ENCODE data around the gene CCR7. TPM values are rescaled to one million over a fixed set of nuclear protein-coding genes. Genes with fewer than 3 reads are reported as not detected.
A peak's percentile ranks its signal among the peaks of the same experiment; 100 is the strongest.
"Not testable (repeated sequence)": the region's sequence is repeated elsewhere in the genome, so short reads cannot be mapped to it uniquely, and the experiment has no call there.

CCR7 gene
- total and polyA plus RNA-seq, 2 experiments from 2014 or later = 0.68 TPM; not detected in 1

DNA sequence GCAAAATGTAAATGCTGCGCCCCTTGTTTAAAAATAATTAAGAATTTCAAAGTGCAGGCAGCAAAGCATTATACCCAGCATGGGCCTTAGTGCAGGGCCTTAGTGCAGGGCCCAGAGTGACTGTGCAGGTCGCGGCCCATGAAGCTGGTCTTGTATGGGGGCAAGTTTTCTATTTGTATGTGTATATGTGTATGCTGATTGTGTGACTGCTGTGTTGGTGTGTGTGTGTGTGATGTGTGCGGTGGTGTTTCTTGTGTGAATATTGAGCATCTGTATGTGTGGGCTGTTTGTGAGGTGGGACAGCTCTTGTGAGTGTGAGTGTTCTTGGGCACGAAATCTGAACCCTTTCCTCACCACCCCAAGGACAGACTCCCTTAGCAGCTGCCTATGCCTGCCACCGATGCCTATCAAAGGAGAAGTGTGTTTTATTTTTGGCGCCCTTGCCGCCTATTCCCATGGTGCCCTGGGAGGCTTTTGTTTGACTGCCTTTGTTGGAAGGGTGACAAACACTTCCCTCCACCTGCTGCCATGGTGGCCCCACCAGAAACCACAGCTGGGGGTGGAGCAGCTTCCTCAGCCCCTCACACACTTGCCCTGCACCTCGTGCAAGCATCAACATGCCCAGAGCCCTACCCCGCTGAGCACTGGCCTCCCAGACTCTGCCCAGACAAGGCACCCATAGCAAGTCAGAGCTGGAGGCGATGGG lies 18.0 kb downstream of the CCR7 start:
- H3K4me1 ChIP-seq (ENCODE audit: insufficient read depth) = peaks cover 52% of the 10 kb centered on the region
- in situ Hi-C loops (cut with MboI) = no loop called here
- no peak overlapping the region for H2AFZ ChIP-seq
- WGBS, 2 experiments (ENCODE audit: low coverage in 1 of 2, low lambda C conversion rate in 2 of 2, missing lambda C conversion rate in 2 of 2) = 91 to 97% methylated on average over 11 of the region's 11 CpGs
- no peak overlapping the region for H3K27ac ChIP-seq
- peaks cover 44% of the 10 kb centered on the region for H3F3A ChIP-seq (ENCODE audit: insufficient read depth)
- H3K4me3 ChIP-seq = no peak overlapping the region
- no peaks in the 10 kb centered on the region for H3K9me2 ChIP-seq (ENCODE audit: insufficient read depth)
- no peaks in the 10 kb centered on the region for H3K27me3 ChIP-seq (replicated peaks; ENCODE audit: insufficient read depth)
- no peaks in the 10 kb centered on the region for H3K79me2 ChIP-seq (ENCODE audit: insufficient read depth)
- peak overlapping the region; percentile 96; the same call in 1 of the 2 replicates for H3K9ac ChIP-seq
- no peak for TF ChIP-seq EZH2 (IDR thresholded peaks at IDR 0.05; ENCODE audit: insufficient read depth, poor library complexity, severe bottlenecking)
- no peak for TF ChIP-seq EZH2phosphoT487 (IDR thresholded peaks at IDR 0.05; ENCODE audit: insufficient read depth, low read depth)
- DNase-seq = no peak
- no peak overlapping the region for H3K4me2 ChIP-seq (ENCODE audit: unreplicated experiment)
- H3K9me3 ChIP-seq (ENCODE audit: low read depth) = no peaks in the 10 kb centered on the region
- no peaks in the 10 kb centered on the region for H3K36me3 ChIP-seq (ENCODE audit: low read depth)
- H4K20me1 ChIP-seq (ENCODE audit: insufficient read depth) = no peaks in the 10 kb centered on the region

DNA sequence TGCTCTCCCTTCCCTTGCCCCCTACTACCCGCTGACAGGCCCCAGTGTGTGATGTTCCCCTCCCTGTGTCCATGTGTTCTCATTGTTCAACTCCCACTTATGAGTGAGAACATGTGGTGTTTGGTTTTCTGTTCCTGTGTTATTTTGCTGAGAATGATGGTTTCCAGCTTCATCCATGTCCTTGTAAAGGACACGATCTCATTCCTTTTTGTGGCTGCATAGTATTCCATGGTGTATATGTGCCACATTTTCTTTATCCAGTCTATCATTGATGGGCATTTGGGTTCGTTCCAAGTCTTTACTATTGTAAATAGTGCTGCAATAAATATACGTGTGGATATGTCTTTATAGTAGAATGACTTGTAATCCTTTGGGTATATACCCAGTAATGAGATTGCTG lies 18.8 kb downstream of the CCR7 start:
- DNase-seq; H3K9me3 ChIP-seq (ENCODE audit: low read depth); H3K4me2 ChIP-seq (ENCODE audit: unreplicated experiment); H3K9ac ChIP-seq; in situ Hi-C loops (cut with MboI); H3K27me3 ChIP-seq (replicated peaks; ENCODE audit: insufficient read depth); H3K36me3 ChIP-seq (ENCODE audit: low read depth); H3K4me3 ChIP-seq; H3K27ac ChIP-seq; H3K79me2 ChIP-seq (ENCODE audit: insufficient read depth); H4K20me1 ChIP-seq (ENCODE audit: insufficient read depth); H3K9me2 ChIP-seq (ENCODE audit: insufficient read depth); H2AFZ ChIP-seq: not testable (repeated sequence)
- Histone ChIP-seq H3K4me1 (ENCODE audit: insufficient read depth) (peaks cover 54% of the 10 kb centered on the region), H3F3A (ENCODE audit: insufficient read depth) (peaks cover 41% of the 10 kb centered on the region)
- 83 to 85% methylated on average over 4 of the region's 4 CpGs for WGBS, 2 experiments (ENCODE audit: low coverage in 1 of 2, low lambda C conversion rate in 2 of 2, missing lambda C conversion rate in 2 of 2)

DNA sequence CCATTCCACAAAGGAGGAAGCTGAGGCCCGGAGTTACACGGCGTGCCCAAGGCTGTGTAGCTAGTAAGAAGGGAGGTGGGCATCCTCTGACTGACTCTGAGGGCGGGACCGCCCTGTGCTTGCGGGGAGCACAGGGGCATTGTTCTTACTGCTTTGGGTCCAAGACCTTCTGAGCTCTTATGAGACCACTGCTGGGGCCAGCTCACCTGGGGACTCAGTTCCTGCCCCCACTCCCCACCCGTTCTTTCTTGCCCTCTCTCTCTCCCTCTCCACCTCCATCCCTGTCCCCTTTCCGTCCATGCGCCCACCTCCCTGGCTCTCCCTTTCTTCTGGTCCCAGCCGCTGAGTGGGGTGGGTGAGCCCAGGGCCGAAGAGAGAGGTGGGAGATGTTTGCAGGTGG lies 19.6 kb downstream of the CCR7 start:
- Histone ChIP-seq H3K9ac (no peak overlapping the region), H3K79me2 (ENCODE audit: insufficient read depth) (no peaks in the 10 kb centered on the region), H3K27ac (no peak overlapping the region), H4K20me1 (ENCODE audit: insufficient read depth) (no peaks in the 10 kb centered on the region), H3K27me3 (replicated peaks; ENCODE audit: insufficient read depth) (no peaks in the 10 kb centered on the region), H3K4me2 (ENCODE audit: unreplicated experiment) (no peak overlapping the region), H3F3A (ENCODE audit: insufficient read depth) (peaks cover 35% of the 10 kb centered on the region), H3K9me3 (ENCODE audit: low read depth) (no peaks in the 10 kb centered on the region), H2AFZ (no peak overlapping the region), H3K4me1 (ENCODE audit: insufficient read depth) (peaks cover 48% of the 10 kb centered on the region), H3K36me3 (ENCODE audit: low read depth) (no peaks in the 10 kb centered on the region), H3K9me2 (ENCODE audit: insufficient read depth) (no peaks in the 10 kb centered on the region), H3K4me3 (no peak overlapping the region)
- WGBS, 2 experiments (ENCODE audit: low coverage in 1 of 2, low lambda C conversion rate in 2 of 2, missing lambda C conversion rate in 2 of 2) = 78 to 84% methylated on average over 11 of the region's 11 CpGs
- in situ Hi-C loops (cut with MboI) = no loop called here
- no peak for DNase-seq
- TF ChIP-seq EZH2 (IDR thresholded peaks at IDR 0.05; ENCODE audit: insufficient read depth, poor library complexity, severe bottlenecking) (no peak), EZH2phosphoT487 (IDR thresholded peaks at IDR 0.05; ENCODE audit: insufficient read depth, low read depth) (no peak)

DNA sequence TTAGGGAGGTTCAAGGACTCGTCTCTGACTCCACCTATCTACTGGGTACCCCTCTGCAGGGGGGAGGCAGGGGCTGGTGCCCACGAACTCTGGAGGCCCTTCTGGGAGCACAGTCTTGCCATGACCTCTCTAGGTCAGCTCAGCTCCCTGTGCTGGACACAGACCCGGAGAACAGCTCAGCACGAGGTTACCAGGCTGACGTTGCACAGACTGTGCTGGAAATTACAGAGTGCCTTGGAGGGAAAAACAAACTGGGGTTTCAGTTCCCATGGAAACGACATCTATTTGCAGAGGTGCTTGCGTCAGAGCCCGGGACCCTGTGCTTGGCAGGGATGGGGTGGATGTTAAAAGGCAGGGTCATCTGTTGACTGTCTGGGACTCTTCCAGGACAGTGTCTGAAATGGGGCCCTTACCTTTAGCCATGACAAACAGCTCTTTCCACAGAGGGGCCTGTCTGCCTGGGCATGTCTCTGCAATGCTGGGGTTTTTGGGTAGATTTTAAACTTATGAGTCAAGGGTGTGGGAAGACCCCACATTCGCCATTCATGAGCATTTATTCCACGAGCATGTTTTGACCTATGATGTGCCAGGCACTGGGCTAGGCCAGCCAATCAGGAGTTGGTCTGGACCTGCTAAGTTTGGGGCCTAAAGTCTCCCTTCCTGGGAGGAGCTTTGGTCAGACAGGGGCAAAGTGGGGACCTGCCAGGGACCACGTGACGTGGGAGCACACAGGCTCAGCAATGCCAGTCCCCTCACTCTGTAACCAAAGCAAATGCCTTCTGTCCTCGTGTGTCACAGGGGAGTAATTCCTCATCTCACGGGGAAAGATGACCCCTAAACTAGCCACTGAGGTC lies 22.5 kb downstream of the CCR7 start:
- Histone ChIP-seq H3K27me3 (replicated peaks; ENCODE audit: insufficient read depth) (no peaks in the 10 kb centered on the region), H2AFZ (peak overlapping the region; percentile 47), H3F3A (ENCODE audit: insufficient read depth) (peaks cover 17% of the 10 kb centered on the region), H3K4me3 (no peak overlapping the region), H3K9ac (peak overlapping the region; percentile 81), H3K79me2 (ENCODE audit: insufficient read depth) (no peaks in the 10 kb centered on the region), H3K4me1 (ENCODE audit: insufficient read depth) (peaks cover 32% of the 10 kb centered on the region), H3K9me2 (ENCODE audit: insufficient read depth) (no peaks in the 10 kb centered on the region), H3K4me2 (ENCODE audit: unreplicated experiment) (peak overlapping the region; percentile 30), H3K9me3 (ENCODE audit: low read depth) (no peaks in the 10 kb centered on the region), H4K20me1 (ENCODE audit: insufficient read depth) (no peaks in the 10 kb centered on the region), H3K27ac (peak overlapping the region; percentile 97), H3K36me3 (ENCODE audit: low read depth) (no peaks in the 10 kb centered on the region)
- DNase-seq = peak; percentile 96
- WGBS, 2 experiments (ENCODE audit: low coverage in 1 of 2, low lambda C conversion rate in 2 of 2, missing lambda C conversion rate in 2 of 2) = 20 to 25% methylated on average over 12 to 14 of the region's 14 CpGs
- in situ Hi-C loops (cut with MboI) = no loop called here
- no peak for TF ChIP-seq EZH2phosphoT487 (IDR thresholded peaks at IDR 0.05; ENCODE audit: insufficient read depth, low read depth)
- TF ChIP-seq EZH2 (IDR thresholded peaks at IDR 0.05; ENCODE audit: insufficient read depth, poor library complexity, severe bottlenecking) = no peak

Data from GM23248 (cell line).